ENCODE data around the gene CRY2.
"Not testable (repeated sequence)": the region's sequence is repeated elsewhere in the genome, so short reads cannot be mapped to it uniquely, and the experiment has no call there.

Gene CRY2

DNA sequence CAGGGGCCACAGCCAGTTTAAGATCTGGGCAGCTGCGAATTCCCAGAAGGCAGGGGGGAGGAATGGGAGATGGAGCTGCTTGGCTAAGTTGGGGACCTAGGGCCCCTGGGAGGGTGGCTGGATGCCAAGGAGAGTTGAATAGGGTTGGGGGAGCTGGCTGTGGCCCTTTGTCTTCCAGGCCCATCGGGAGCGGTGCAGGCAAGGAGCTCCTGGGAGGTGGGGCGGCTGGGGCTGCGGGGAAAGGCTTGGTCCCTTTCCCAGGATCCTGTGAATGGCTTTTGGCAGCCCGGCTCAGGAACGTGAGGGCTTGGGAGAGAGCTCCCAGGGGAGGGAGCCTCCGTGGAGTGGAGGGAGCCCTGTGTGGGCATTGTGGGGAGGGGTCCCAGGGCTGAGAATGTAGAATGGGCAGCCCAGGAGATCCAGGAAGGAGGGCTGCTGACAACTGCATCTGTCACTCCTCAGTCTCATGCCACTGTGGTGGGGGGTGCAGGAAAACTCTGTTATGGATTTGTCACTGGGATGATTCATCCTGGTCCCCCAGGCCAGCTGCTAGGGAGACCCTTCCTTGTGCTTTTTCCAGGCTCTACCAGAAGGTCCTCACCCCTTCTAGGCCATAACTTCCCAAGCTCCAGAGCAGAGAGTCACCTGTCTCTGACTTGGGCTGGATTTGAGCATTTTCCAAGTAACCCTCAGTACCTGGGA is 53.8 kb downstream of the CRY2 start:
- DNase-seq, result no peak

GRCh38 chr11:45901626-45902025 is 54.4 kb downstream of the CRY2 start:
- DNase-seq, result no peak

GRCh38 chr11:45902452-45903380 is 55.4 kb downstream of the CRY2 start:
- no peak for DNase-seq

GRCh38 chr11:45904309-45904915 is 57.1 kb downstream of the CRY2 start:
- no peak for DNase-seq

GRCh38 chr11:45905095-45905494 is 57.8 kb downstream of the CRY2 start:
- DNase-seq, result no peak

- not testable (repeated sequence) for DNase-seq
Observed at GRCh38 chr11:45905576-45905975, 58.3 kb downstream of the CRY2 start.

GRCh38 chr11:45906096-45906682 is 58.9 kb downstream of the CRY2 start:
- DNase-seq, result no peak

GRCh38 chr11:45906965-45907611 is 59.8 kb downstream of the CRY2 start, which contains the start of gene FREY1:
TSS of gene FREY1 (minus strand) at chr11:45907271. CDS start at chr11:45907245, 26 bp downstream.
- DNase-seq, result no peak

DNA sequence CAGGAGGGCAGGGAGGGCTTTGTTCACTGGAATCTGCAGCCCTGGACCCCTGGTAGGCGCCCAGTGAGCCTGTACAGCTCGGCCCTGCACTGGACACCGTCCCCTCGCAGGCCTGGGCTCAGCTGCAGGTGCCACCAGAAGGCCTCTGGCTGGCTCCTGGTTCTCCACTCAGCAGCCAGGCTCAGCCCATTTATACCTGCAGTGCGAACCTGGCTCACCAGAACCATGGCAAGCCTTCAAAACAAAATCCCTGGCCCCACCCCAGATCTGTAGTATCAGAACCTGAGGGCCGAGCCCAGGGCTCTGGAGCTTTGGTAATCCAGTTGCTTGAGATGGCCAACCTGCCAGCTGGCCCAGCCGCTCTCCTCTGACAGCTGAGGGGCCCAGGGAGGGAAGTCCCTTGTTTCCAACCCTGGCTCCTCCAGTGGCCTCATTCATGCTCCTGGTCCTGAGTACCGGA is 60.7 kb downstream of the CRY2 start:
- no peak for DNase-seq

- DNase-seq, result no peak
Observed at GRCh38 chr11:45909594-45910475, 62.6 kb downstream of the CRY2 start.

GRCh38 chr11:45910623-45911022 is 63.3 kb downstream of the CRY2 start:
- no peak for DNase-seq

GRCh38 chr11:45913514-45913913 is 66.2 kb downstream of the CRY2 start:
- DNase-seq, result no peak

- DNase-seq, result no peak
Observed at GRCh38 chr11:45913942-45914635, 66.8 kb downstream of the CRY2 start.

DNA sequence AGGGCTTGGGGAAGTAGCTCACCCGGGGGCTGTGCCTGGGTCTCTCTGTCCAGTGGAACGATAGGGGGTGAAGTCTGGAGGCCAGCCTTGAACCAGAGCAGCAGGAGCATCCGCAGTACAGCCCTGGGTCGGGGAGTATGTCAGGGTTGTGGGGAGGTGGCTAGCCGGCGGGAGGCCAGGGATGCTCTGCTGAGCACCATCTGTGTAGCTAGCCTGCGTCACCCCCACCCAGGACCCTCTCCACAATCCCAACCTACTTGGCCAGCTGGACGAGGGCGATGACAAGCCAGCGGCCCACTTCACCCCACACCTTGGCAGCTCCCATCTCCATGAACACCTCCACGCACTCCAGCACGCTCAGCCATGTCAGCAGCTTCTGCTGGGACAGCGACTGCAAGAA is 68.2 kb downstream of the CRY2 start:
- DNase-seq, result no peak

DNA sequence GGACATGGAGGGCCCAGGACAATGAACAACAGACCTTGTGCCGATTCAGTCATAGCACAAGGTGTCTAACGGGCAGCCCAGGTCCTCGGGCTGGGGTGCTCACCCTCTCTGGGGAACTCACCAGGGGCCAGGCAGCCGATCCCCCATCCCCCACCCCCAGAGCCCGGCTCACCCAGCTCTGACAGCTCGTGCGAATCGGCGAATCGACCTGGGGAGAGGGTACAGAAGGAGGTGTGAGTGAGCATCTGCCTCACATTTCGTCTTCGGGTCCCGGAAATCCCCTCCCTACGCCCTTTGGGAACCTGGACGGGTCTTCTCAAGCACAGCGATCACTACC is 70.0 kb downstream of the CRY2 start:
- no peak for DNase-seq

DNA sequence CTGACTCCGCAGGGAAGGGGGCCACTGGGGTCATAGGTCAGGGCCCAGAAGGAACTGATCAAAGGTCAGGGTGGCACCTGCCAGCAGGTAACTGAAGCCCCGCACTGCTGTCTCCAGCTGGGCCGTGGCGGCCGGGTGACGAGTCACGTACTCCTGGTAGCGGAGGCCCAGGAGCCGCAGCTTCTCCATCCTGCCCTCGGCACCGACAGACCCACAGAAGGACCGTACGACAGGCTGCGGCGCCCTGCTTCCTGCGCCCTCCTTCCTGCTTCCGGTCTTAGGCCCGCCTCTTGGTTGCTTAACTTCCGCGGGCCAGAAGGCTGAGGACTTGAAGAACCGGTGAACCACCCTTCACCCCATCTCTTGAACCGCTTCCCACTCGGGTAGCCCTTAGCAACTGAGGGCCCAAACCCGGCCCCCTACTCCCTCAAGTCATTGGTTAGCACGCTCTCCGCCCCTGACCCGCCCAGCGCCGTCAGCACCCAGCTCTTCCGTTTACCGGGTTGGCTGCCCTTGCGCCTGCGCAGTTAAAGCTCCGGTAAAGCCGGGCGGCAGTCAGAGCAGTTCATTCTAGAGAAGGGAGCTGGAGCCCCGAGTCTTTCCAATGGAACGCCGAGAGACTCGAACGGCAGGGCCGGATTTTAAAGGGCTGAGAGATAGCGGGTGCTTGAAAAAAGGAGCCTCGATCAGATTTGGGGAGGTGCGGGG is 70.5 kb downstream of the CRY2 start, which contains the start of gene PEX16:
Gene PEX16, minus strand, starts transcription at position 255 of the 708 bp plus-strand sequence. Its CDS starts 66 bp downstream, at position 189.
- DNase-seq, result peak; percentile 95

GRCh38 chr11:45918331-45918941 is 71.2 kb downstream of the CRY2 start:
- DNase-seq, result peak; percentile 83

- no peak for DNase-seq
Observed at GRCh38 chr11:45918962-45919675, 71.8 kb downstream of the CRY2 start.

Measured in stimulated activated CD8-positive, alpha-beta memory T cell treated with anti-CD3 and anti-CD28 coated beads, Interleukin-4, amount 100 ng/mL, for 48 hours (primary cell).